ENCODE measurements around the gene TIPARP.

TIPARP gene

GRCh38 chr3:156674911-156675829 is 780 bp downstream of the TIPARP start:
- no peaks in the 10 kb centered on the region for H3K27me3 ChIP-seq (ENCODE audit: insufficient read depth, low read length)
- peak overlapping the region; percentile 87 for H2AFZ ChIP-seq (ENCODE audit: low read depth, low read length)
- peaks cover 8% of the 10 kb centered on the region for H3K4me1 ChIP-seq (ENCODE audit: insufficient read depth, low read length)
- peaks cover 10% of the 10 kb centered on the region for H3K36me3 ChIP-seq (ENCODE audit: insufficient read depth, low read length)
- no peaks in the 10 kb centered on the region for H3K9me3 ChIP-seq (ENCODE audit: low read length)
- H3K4me3 ChIP-seq (ENCODE audit: low read length) = peak overlapping the region; percentile 83

DNA sequence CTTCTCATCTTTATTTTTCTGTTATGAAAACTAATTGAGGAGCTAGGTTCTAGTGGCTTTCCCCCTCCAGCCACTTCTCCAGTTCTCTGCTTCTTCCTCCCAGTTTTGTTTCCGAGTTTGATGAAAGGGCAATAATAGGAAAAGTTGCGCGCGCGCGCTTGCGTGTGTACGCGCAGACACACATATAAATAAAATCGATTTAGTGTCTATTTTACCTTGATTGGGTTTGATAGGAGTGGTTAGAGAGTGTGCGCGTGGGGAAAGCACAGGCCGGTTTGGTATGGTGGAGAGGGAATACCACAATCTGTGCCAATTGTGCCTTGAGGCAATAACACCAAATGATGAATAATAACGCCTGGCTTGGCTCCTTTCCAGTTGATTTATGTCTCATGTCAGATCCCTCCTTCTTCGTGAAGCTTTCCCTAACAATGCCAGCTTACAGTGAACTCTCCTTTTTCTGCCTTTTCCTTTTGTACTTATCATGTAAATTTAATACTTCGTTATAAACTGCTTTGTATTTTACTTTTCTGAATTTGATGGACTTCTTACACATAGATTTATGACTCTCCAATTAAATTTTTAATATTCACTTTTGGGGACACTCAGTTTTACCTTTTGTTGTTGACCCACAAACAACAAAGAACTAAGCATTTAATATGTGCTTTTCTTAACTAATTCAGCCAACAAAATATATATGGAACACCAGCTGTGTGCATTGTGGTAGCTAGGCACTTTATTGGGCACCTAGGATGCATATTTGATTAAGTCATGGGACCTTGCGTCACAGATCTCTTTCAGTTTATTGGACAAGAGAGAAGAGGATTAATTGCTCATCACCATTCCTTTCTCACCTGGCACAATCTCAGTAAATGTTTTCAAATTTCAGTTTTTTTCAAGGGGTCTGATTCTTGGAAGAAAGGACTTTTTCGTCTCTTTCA is 1.7 kb downstream of the TIPARP start:
- peaks cover 13% of the 10 kb centered on the region for H3K4me1 ChIP-seq (ENCODE audit: insufficient read depth, low read length)
- H3K36me3 ChIP-seq (ENCODE audit: insufficient read depth, low read length) = peaks cover 10% of the 10 kb centered on the region
- peak overlapping the region; percentile 87 for H2AFZ ChIP-seq (ENCODE audit: low read depth, low read length)
- H3K9me3 ChIP-seq (ENCODE audit: low read length) = no peaks in the 10 kb centered on the region
- peak overlapping the region; percentile 83 for H3K4me3 ChIP-seq (ENCODE audit: low read length)
- H3K27me3 ChIP-seq (ENCODE audit: insufficient read depth, low read length) = no peaks in the 10 kb centered on the region

DNA sequence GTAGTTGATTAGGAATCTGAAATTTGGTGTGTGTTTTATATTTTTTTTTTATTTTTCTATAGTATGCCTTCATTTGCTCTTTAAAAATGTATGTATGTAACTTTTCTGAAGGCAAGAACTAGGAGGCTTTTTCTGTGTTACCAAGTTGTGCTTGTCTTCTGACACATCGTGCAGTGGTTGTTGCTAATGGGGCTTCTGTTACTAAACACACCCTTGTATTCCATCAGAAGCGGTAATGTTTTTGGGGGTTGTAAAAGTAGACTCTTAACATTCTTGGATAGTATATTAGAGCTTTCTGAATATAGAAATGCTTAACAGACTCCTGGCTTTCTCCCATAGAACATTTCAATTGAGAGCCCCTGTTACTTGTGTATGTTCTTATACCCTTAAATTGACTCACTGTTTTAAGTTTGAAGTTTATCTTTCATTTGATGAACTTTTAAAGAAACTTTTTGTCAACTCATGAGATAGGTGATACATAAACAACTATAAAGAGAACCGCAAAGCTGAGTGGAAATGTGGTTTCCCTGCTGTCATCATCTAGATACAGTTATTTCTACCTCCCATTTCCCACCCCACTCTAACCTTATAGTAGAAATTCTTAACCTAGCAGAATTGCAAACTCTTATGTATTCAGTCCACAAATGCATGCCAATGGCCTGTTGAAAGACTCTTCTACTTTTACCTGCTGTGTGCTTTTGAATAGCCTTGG is 2.5 kb downstream of the TIPARP start:
- peaks cover 10% of the 10 kb centered on the region for H3K36me3 ChIP-seq (ENCODE audit: insufficient read depth, low read length)
- H3K4me3 ChIP-seq (ENCODE audit: low read length) = peak overlapping the region; percentile 83
- H3K9me3 ChIP-seq (ENCODE audit: low read length) = no peaks in the 10 kb centered on the region
- H3K4me1 ChIP-seq (ENCODE audit: insufficient read depth, low read length) = peaks cover 15% of the 10 kb centered on the region
- H3K27me3 ChIP-seq (ENCODE audit: insufficient read depth, low read length) = no peaks in the 10 kb centered on the region
- H2AFZ ChIP-seq (ENCODE audit: low read depth, low read length) = no peak overlapping the region

GRCh38 chr3:156677536-156677935 is 3.1 kb downstream of the TIPARP start:
- no peaks in the 10 kb centered on the region for H3K27me3 ChIP-seq (ENCODE audit: insufficient read depth, low read length)
- no peak overlapping the region for H2AFZ ChIP-seq (ENCODE audit: low read depth, low read length)
- H3K9me3 ChIP-seq (ENCODE audit: low read length) = no peaks in the 10 kb centered on the region
- no peak overlapping the region for H3K4me3 ChIP-seq (ENCODE audit: low read length)
- H3K4me1 ChIP-seq (ENCODE audit: insufficient read depth, low read length) = peaks cover 15% of the 10 kb centered on the region
- H3K36me3 ChIP-seq (ENCODE audit: insufficient read depth, low read length) = peaks cover 10% of the 10 kb centered on the region

- Histone ChIP-seq H3K4me1 (ENCODE audit: insufficient read depth, low read length) (peaks cover 15% of the 10 kb centered on the region), H3K27me3 (ENCODE audit: insufficient read depth, low read length) (no peaks in the 10 kb centered on the region), H2AFZ (ENCODE audit: low read depth, low read length) (no peak overlapping the region), H3K4me3 (ENCODE audit: low read length) (no peak overlapping the region), H3K9me3 (ENCODE audit: low read length) (no peaks in the 10 kb centered on the region), H3K36me3 (ENCODE audit: insufficient read depth, low read length) (peaks cover 10% of the 10 kb centered on the region)
Measured at GRCh38 chr3:156678197-156678596, 3.8 kb downstream of the TIPARP start.

- H3K4me1 ChIP-seq (ENCODE audit: insufficient read depth, low read length) = peaks cover 13% of the 10 kb centered on the region
- H3K36me3 ChIP-seq (ENCODE audit: insufficient read depth, low read length) = peaks cover 10% of the 10 kb centered on the region
- H3K9me3 ChIP-seq (ENCODE audit: low read length) = no peaks in the 10 kb centered on the region
- H2AFZ ChIP-seq (ENCODE audit: low read depth, low read length) = no peak overlapping the region
- H3K27me3 ChIP-seq (ENCODE audit: insufficient read depth, low read length) = no peaks in the 10 kb centered on the region
- H3K4me3 ChIP-seq (ENCODE audit: low read length) = no peak overlapping the region
Measured at GRCh38 chr3:156680243-156680914, 6.0 kb downstream of the TIPARP start.

DNA sequence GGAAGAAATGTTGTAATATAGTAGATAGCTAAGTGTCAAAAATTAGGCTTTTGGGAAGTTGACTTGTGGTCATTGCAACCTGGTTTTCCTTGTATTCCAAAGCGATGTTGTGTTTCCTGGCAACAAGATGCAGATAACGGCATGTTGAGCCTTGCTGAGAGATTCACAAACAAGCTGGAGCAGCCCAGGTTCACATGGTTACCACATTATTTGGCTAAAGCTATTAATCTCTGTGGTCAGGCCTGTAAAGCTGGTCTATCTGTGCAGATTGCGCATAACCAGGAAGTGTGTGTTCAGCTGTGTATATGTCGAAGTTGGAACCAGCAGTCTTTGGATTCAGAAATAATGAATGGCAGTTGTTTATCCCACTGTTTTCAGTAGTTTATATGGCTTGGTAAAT is 6.6 kb downstream of the TIPARP start:
- Histone ChIP-seq H2AFZ (ENCODE audit: low read depth, low read length) (no peak overlapping the region), H3K4me1 (ENCODE audit: insufficient read depth, low read length) (peaks cover 11% of the 10 kb centered on the region), H3K36me3 (ENCODE audit: insufficient read depth, low read length) (peaks cover 10% of the 10 kb centered on the region), H3K27me3 (ENCODE audit: insufficient read depth, low read length) (no peaks in the 10 kb centered on the region), H3K4me3 (ENCODE audit: low read length) (no peak overlapping the region), H3K9me3 (ENCODE audit: low read length) (no peaks in the 10 kb centered on the region)

DNA sequence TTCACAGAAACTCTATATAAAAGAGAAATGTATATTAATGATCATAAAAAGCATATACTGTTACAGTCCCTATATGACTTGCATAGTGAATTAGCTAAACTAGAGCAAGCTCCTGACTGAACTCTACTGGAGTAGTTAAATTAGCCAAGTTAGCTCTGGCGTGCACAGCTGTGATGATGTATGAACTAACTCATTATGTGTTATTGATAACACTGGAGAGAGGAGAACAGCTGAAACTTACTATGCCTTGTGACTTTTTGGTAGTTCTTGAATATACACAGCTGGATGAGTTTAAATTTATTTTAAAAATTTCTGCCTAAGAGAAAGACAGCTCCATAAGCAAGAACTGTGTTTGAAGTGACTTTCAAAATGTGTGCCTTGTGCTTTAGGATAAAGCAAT is 8.1 kb downstream of the TIPARP start:
- Histone ChIP-seq H3K27me3 (ENCODE audit: insufficient read depth, low read length) (no peaks in the 10 kb centered on the region), H3K4me3 (ENCODE audit: low read length) (no peak overlapping the region), H3K9me3 (ENCODE audit: low read length) (no peaks in the 10 kb centered on the region), H3K4me1 (ENCODE audit: insufficient read depth, low read length) (peaks cover 6% of the 10 kb centered on the region), H2AFZ (ENCODE audit: low read depth, low read length) (no peak overlapping the region), H3K36me3 (ENCODE audit: insufficient read depth, low read length) (peaks cover 10% of the 10 kb centered on the region)

DNA sequence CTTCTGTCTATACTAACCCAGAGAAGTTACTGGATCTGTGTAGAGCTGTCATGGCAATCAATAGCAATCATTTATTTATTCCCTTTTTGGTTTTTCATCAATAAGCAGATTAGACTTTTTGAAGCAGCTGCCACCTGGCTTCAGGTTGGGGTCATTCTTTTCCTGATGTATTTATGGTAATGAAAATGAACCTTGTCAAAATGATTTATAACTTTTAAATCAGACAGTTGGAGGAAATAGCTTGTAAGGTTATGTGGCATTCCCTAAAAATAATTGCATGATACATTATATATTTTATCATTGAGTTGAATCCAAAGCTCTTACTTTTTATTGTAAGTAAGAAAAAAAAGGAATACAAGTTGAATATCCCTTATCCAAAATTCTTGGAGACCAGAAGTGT is 8.6 kb downstream of the TIPARP start:
- peaks cover 8% of the 10 kb centered on the region for H3K36me3 ChIP-seq (ENCODE audit: insufficient read depth, low read length)
- H3K9me3 ChIP-seq (ENCODE audit: low read length) = no peaks in the 10 kb centered on the region
- H3K27me3 ChIP-seq (ENCODE audit: insufficient read depth, low read length) = no peaks in the 10 kb centered on the region
- H2AFZ ChIP-seq (ENCODE audit: low read depth, low read length) = no peak overlapping the region
- H3K4me1 ChIP-seq (ENCODE audit: insufficient read depth, low read length) = peaks cover 6% of the 10 kb centered on the region
- H3K4me3 ChIP-seq (ENCODE audit: low read length) = no peak overlapping the region

DNA sequence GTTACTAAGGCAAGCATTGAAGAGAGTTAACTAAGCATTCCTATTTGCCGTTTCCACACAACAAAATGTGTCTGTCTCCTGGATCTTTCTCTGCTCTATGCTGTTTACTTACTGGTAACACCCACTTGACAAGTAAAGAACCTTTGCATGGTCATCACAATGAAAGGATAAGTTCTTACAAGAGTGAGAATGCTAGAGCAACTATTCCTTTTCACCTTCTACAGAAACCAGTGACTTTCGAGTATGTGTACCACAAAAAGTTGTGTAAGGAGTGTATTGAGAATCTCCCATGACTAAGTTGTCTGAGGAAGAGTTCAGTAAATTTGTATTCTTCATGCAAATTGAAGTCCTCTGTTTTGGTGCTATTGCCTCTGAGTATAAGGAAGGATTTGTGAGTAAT is 10.8 kb downstream of the TIPARP start:
- Histone ChIP-seq H3K4me3 (ENCODE audit: low read length) (no peak overlapping the region), H3K27me3 (ENCODE audit: insufficient read depth, low read length) (no peaks in the 10 kb centered on the region), H2AFZ (ENCODE audit: low read depth, low read length) (no peak overlapping the region), H3K36me3 (ENCODE audit: insufficient read depth, low read length) (no peaks in the 10 kb centered on the region), H3K4me1 (ENCODE audit: insufficient read depth, low read length) (peaks cover 6% of the 10 kb centered on the region), H3K9me3 (ENCODE audit: low read length) (no peaks in the 10 kb centered on the region)

GRCh38 chr3:156685752-156686151 is 11.4 kb downstream of the TIPARP start:
- Histone ChIP-seq H3K27me3 (ENCODE audit: insufficient read depth, low read length) (no peaks in the 10 kb centered on the region), H3K36me3 (ENCODE audit: insufficient read depth, low read length) (no peaks in the 10 kb centered on the region), H3K4me3 (ENCODE audit: low read length) (no peak overlapping the region), H2AFZ (ENCODE audit: low read depth, low read length) (no peak overlapping the region), H3K4me1 (ENCODE audit: insufficient read depth, low read length) (peaks cover 5% of the 10 kb centered on the region), H3K9me3 (ENCODE audit: low read length) (no peaks in the 10 kb centered on the region)

DNA sequence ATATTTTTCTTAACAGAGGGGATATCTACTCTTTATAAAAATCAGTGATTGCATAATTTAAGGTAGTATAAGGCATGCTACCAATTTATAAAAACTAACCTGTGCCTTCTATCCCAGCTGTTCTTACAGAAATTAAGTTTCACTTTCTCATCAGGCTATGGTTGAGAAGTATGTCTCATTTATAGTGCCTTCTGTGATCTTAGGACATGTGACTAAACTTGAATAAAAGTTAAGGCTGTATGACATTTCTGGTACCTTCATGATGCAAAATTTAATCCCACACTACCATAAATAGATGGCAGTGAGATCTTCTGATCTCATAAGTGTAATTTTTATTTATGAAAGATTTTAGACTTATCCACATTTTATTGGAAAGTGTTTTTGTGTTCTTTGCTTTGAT is 12.6 kb downstream of the TIPARP start:
- peaks cover 8% of the 10 kb centered on the region for H3K4me1 ChIP-seq (ENCODE audit: insufficient read depth, low read length)
- H2AFZ ChIP-seq (ENCODE audit: low read depth, low read length) = no peak overlapping the region
- no peaks in the 10 kb centered on the region for H3K36me3 ChIP-seq (ENCODE audit: insufficient read depth, low read length)
- H3K4me3 ChIP-seq (ENCODE audit: low read length) = no peak overlapping the region
- H3K27me3 ChIP-seq (ENCODE audit: insufficient read depth, low read length) = no peaks in the 10 kb centered on the region
- H3K9me3 ChIP-seq (ENCODE audit: low read length) = no peaks in the 10 kb centered on the region
